ENCODE data around the gene WFS1. TPM values are rescaled to one million over a fixed set of nuclear protein-coding genes. Genes with fewer than 3 reads are reported as not detected.

Gene WFS1
- total and polyA plus RNA-seq, 2 of the 8 experiments (the other 6 are each of a cell fraction or from before 2014, with no cell fraction given), result 29.1 to 43.1 TPM

- TF ChIP-seq, protein P1, sequence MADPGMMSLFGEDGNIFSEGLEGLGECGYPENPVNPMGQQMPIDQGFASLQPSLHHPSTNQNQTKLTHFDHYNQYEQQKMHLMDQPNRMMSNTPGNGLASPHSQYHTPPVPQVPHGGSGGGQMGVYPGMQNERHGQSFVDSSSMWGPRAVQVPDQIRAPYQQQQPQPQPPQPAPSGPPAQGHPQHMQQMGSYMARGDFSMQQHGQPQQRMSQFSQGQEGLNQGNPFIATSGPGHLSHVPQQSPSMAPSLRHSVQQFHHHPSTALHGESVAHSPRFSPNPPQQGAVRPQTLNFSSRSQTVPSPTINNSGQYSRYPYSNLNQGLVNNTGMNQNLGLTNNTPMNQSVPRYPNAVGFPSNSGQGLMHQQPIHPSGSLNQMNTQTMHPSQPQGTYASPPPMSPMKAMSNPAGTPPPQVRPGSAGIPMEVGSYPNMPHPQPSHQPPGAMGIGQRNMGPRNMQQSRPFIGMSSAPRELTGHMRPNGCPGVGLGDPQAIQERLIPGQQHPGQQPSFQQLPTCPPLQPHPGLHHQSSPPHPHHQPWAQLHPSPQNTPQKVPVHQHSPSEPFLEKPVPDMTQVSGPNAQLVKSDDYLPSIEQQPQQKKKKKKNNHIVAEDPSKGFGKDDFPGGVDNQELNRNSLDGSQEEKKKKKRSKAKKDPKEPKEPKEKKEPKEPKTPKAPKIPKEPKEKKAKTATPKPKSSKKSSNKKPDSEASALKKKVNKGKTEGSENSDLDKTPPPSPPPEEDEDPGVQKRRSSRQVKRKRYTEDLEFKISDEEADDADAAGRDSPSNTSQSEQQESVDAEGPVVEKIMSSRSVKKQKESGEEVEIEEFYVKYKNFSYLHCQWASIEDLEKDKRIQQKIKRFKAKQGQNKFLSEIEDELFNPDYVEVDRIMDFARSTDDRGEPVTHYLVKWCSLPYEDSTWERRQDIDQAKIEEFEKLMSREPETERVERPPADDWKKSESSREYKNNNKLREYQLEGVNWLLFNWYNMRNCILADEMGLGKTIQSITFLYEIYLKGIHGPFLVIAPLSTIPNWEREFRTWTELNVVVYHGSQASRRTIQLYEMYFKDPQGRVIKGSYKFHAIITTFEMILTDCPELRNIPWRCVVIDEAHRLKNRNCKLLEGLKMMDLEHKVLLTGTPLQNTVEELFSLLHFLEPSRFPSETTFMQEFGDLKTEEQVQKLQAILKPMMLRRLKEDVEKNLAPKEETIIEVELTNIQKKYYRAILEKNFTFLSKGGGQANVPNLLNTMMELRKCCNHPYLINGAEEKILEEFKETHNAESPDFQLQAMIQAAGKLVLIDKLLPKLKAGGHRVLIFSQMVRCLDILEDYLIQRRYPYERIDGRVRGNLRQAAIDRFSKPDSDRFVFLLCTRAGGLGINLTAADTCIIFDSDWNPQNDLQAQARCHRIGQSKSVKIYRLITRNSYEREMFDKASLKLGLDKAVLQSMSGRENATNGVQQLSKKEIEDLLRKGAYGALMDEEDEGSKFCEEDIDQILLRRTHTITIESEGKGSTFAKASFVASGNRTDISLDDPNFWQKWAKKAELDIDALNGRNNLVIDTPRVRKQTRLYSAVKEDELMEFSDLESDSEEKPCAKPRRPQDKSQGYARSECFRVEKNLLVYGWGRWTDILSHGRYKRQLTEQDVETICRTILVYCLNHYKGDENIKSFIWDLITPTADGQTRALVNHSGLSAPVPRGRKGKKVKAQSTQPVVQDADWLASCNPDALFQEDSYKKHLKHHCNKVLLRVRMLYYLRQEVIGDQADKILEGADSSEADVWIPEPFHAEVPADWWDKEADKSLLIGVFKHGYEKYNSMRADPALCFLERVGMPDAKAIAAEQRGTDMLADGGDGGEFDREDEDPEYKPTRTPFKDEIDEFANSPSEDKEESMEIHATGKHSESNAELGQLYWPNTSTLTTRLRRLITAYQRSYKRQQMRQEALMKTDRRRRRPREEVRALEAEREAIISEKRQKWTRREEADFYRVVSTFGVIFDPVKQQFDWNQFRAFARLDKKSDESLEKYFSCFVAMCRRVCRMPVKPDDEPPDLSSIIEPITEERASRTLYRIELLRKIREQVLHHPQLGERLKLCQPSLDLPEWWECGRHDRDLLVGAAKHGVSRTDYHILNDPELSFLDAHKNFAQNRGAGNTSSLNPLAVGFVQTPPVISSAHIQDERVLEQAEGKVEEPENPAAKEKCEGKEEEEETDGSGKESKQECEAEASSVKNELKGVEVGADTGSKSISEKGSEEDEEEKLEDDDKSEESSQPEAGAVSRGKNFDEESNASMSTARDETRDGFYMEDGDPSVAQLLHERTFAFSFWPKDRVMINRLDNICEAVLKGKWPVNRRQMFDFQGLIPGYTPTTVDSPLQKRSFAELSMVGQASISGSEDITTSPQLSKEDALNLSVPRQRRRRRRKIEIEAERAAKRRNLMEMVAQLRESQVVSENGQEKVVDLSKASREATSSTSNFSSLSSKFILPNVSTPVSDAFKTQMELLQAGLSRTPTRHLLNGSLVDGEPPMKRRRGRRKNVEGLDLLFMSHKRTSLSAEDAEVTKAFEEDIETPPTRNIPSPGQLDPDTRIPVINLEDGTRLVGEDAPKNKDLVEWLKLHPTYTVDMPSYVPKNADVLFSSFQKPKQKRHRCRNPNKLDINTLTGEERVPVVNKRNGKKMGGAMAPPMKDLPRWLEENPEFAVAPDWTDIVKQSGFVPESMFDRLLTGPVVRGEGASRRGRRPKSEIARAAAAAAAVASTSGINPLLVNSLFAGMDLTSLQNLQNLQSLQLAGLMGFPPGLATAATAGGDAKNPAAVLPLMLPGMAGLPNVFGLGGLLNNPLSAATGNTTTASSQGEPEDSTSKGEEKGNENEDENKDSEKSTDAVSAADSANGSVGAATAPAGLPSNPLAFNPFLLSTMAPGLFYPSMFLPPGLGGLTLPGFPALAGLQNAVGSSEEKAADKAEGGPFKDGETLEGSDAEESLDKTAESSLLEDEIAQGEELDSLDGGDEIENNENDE (IDR thresholded peaks at IDR 0.05; ENCODE audit: insufficient replicate concordance, low read length), result no peak
Measured at GRCh38 chr4:6281436-6282313, 12.0 kb downstream of the WFS1 start (continued).
